Pancreas (tissue), 10 donors: Measurements from ENCODE around the gene KBTBD12. TPM values are rescaled to one million over a fixed set of nuclear protein-coding genes. Genes with fewer than 3 reads are reported as not detected.

ENCODE experiments used
- ATAC-seq, 4 donors: fragments of 200-7000 bp; cut with Tn5 transposase; one replicate each; pipeline versions ENCODE4 v1.8.0 to v1.9.1; 2020; ENCODE audit warnings: mild to moderate bottlenecking in 4 of 4, moderate library complexity in 4 of 4
- DNase-seq, 6 donors: peaks; one replicate each; pipeline ENCODE4 v3.0.0-alpha.2; 2020
- FAIRE-seq: peaks from 2 replicates; lab custom pipeline; 2012; peaks lifted over from hg19 to GRCh38; lab: Jason Lieb, UNC
- H3K27ac ChIP-seq, 4 donors: fragments of 200-600 bp; sonication (generic); 1 replicate in 3 of 4; 2 replicates in 1 of 4; pipeline versions ENCODE4 v1.5.0 to v1.8.0; 2020
- H3K27me3 ChIP-seq, 4 donors: fragments of 200-600 bp; one replicate each; pipeline ENCODE4 v1.8.0; 2021
- H3K36me3 ChIP-seq, 3 donors: fragments of 200-600 bp; sonication (generic) in 1 of 3; one replicate each; pipeline versions ENCODE4 v1.5.0 to v1.8.0; 2020 to 2021
- H3K4me1 ChIP-seq, 3 donors: fragments of 200-600 bp; one replicate each; pipeline ENCODE4 v1.8.0; 2021
- H3K4me3 ChIP-seq, 4 donors: fragments of 200-600 bp; sonication (generic) in 2 of 4; one replicate each; pipeline versions ENCODE4 v1.5.0 to v1.8.0; 2020 to 2021
- H3K9me3 ChIP-seq, 4 donors: fragments of 200-600 bp; one replicate each; pipeline ENCODE4 v1.8.0; 2021
- CTCF ChIP-seq, 4 donors: fragments of 200-600 bp; sonication (generic) in 3 of 4; IDR thresholded peaks; one replicate each; pipeline versions ENCODE4 v1.5.0 to v1.8.0; 2021; ENCODE audit warnings: antibody characterized with exemption in 4 of 4
- WGBS, 2 donors: extraction: QIAGEN DNeasy Blood & Tissue Kit; methylation state at CpG; one replicate each; pipeline ENCODE4 v1.1.7; 2013; 5-methylcytosine and 5-hydroxymethylcytosine counted together
- intact Hi-C, 3 donors: fragments of 100-400 bp; cut with DNase I; formaldehyde crosslinking; loops; one replicate each; pipeline versions ENCODE4 v1.11.1 to v1.14.2; 2022
- polyA plus RNA-seq, 2 donors: library from polyadenylated mRNA; stranded (reverse); fragments of 200-250 nt; gene quantifications; one replicate each; pipeline ENCODE4 v1.2.3, GENCODE V29; 2013
- total RNA-seq, 6 donors: library from RNA; stranded (reverse); fragmentation: NEBNext Ultra II Directional in 4 of 6; extraction: Animal tissue kit (Norgen Biotek cat#: 25700) in 4 of 6; gene quantifications; one replicate each; pipeline versions ENCODE4 v1.2.1 to v1.2.4, GENCODE V29; 2021 to 2023
- donor health status: healthy with polysubstance abuse.
- donor health status: DM: no; HTN: no; CAD: no; lungs with moderate emphysema.
- donor health status: DM: no; HTN: no; CAD: no.
- donor health status: control.
- donor health status: control.
- donor health status: Bipolar disorder and iron deficiency.
- donor health status: DM: yes; HTN: yes; CAD: no.
- donor health status: DM: no; HTN: no; CAD: no.
- donor health status: DM: no; HTN: no; CAD: no.
- donor health status: DM: yes; HTN: yes; CAD: no.

KBTBD12 gene
- total and polyA plus RNA-seq, 8 donors: 0.68 to 3.7 (median 1.6) TPM

GRCh38 chr3:127979473-127979872, 64.4 kb downstream of the KBTBD12 start:
- H3K27ac ChIP-seq: no peak overlapping the region
- TF ChIP-seq CTCF (IDR thresholded peaks at IDR 0.05): no peak
- H3K4me1 ChIP-seq: no peaks in the 10 kb centered on the region
- H3K36me3 ChIP-seq: no peaks in the 10 kb centered on the region
- no peak overlapping the region for H3K4me3 ChIP-seq
- ATAC-seq (no peak), FAIRE-seq (no peak), DNase-seq (no peak)
- H3K9me3 ChIP-seq: no peaks in the 10 kb centered on the region
- intact Hi-C loops: loop anchor here in 1 of 3 donors (5.0 to 10.0 kb wide), 2 partner anchors 327 to 405 kb away; no protein-coding TSS in a partner anchor
- H3K27me3 ChIP-seq: no peaks in the 10 kb centered on the region

- TF ChIP-seq CTCF (IDR thresholded peaks at IDR 0.05): no peak
- intact Hi-C loops: no loop called here
Measured at GRCh38 chr3:127981097-127981496, 66.1 kb downstream of the KBTBD12 start.

GRCh38 chr3:127982155-127982554, 67.1 kb downstream of the KBTBD12 start:
- no peaks in the 10 kb centered on the region for H3K4me1 ChIP-seq
- ATAC-seq: no peak
- WGBS, 2 donors: 76 to 83% methylated on average over 3 of the region's 3 CpGs
- DNase-seq: no peak
- intact Hi-C loops: no loop called here
- no peak for FAIRE-seq
- no peaks in the 10 kb centered on the region for H3K27me3 ChIP-seq
- no peaks in the 10 kb centered on the region for H3K9me3 ChIP-seq
- no peak overlapping the region for H3K27ac ChIP-seq
- no peak overlapping the region for H3K4me3 ChIP-seq
- TF ChIP-seq CTCF (IDR thresholded peaks at IDR 0.05): no peak
- H3K36me3 ChIP-seq: no peaks in the 10 kb centered on the region

More at GRCh38 chr3:127981097-127981496, 66.1 kb downstream of the KBTBD12 start:
- Histone ChIP-seq H3K4me1 (no peaks in the 10 kb centered on the region), H3K4me3 (no peak overlapping the region), H3K36me3 (no peaks in the 10 kb centered on the region), H3K27me3 (no peaks in the 10 kb centered on the region), H3K9me3 (no peaks in the 10 kb centered on the region), H3K27ac (no peak overlapping the region)
- FAIRE-seq (no peak), DNase-seq (no peak), ATAC-seq (no peak)

- Histone ChIP-seq H3K36me3 (no peaks in the 10 kb centered on the region), H3K9me3 (no peaks in the 10 kb centered on the region), H3K4me3 (no peak overlapping the region), H3K4me1 (no peaks in the 10 kb centered on the region), H3K27me3 (no peaks in the 10 kb centered on the region), H3K27ac (no peak overlapping the region)
- no peak for TF ChIP-seq CTCF (IDR thresholded peaks at IDR 0.05)
- DNase-seq: no peak
- no peak for FAIRE-seq
- 74 to 81% methylated on average over 8 of the region's 8 CpGs for WGBS, 2 donors
- no peak for ATAC-seq
- intact Hi-C loops: no loop called here
Measured at GRCh38 chr3:127984241-127984975, 69.4 kb downstream of the KBTBD12 start.

- WGBS, 2 donors: 91 to 94% methylated on average over 4 of the region's 4 CpGs
- H3K36me3 ChIP-seq: no peaks in the 10 kb centered on the region
Measured at GRCh38 chr3:127985216-127985615, 70.2 kb downstream of the KBTBD12 start.

More at GRCh38 chr3:127985216-127985615, 70.2 kb downstream of the KBTBD12 start:
- DNase-seq: no peak
- Histone ChIP-seq H3K27ac (no peak overlapping the region), H3K4me3 (no peak overlapping the region), H3K4me1 (no peaks in the 10 kb centered on the region), H3K9me3 (no peaks in the 10 kb centered on the region), H3K27me3 (no peaks in the 10 kb centered on the region)
- FAIRE-seq: no peak
- TF ChIP-seq CTCF (IDR thresholded peaks at IDR 0.05): no peak
- no peak for ATAC-seq
- intact Hi-C loops: no loop called here
